OCI-LY1 (cell line): ENCODE data around the gene KIF22.
"Not testable (repeated sequence)": the region's sequence is repeated elsewhere in the genome, so short reads cannot be mapped to it uniquely, and the experiment has no call there.

Experiments used
- H2AFZ ChIP-seq: fragments of 200-600 bp; sonication (generic), shearing (Covaris generic); 2 replicates; pipeline ENCODE4 v1.6.0; 2014; ENCODE audit warnings: antibody characterized with exemption, mild to moderate bottlenecking, low read length
- H3F3A ChIP-seq: fragments of 200-600 bp; sonication (generic), shearing (Covaris generic); 2 replicates; pipeline ENCODE4 v1.6.0; 2014; ENCODE audit warnings: mild to moderate bottlenecking, antibody characterized with exemption, low read length, moderate library complexity; ENCODE audit not compliant: insufficient read depth
- H3K27ac ChIP-seq: fragments of 200-600 bp; sonication (generic); 2 replicates; pipeline ENCODE4 v1.5.1; 2014; ENCODE audit warnings: low read length, mixed run types, mild to moderate bottlenecking, low read depth; ENCODE audit not compliant: poor library complexity, severe bottlenecking
- H3K27me3 ChIP-seq: fragments of 200-600 bp; sonication (generic); 2 replicates; pipeline ENCODE4 v1.6.0; 2014; ENCODE audit warnings: antibody characterized with exemption, mild to moderate bottlenecking, low read length, moderate library complexity; ENCODE audit not compliant: insufficient read depth
- H3K36me3 ChIP-seq: fragments of 200-600 bp; sonication (generic); 2 replicates; pipeline ENCODE4 v1.6.1; 2014; ENCODE audit warnings: mild to moderate bottlenecking, antibody characterized with exemption, low read length, moderate library complexity, mixed read lengths; ENCODE audit not compliant: insufficient read depth
- H3K4me1 ChIP-seq: fragments of 200-600 bp; sonication (generic); 2 replicates; pipeline ENCODE4 v1.5.1; 2014; ENCODE audit warnings: mild to moderate bottlenecking, low read length, moderate library complexity; ENCODE audit not compliant: insufficient read depth, severe bottlenecking
- H3K4me2 ChIP-seq: fragments of 200-600 bp; sonication (generic), shearing (Covaris generic); 2 replicates; pipeline ENCODE4 v1.6.1; 2014; ENCODE audit warnings: low read length
- H3K4me3 ChIP-seq: fragments of 200-600 bp; sonication (generic); 2 replicates; pipeline ENCODE4 v1.5.1; 2014; ENCODE audit warnings: low read length, low read depth, mild to moderate bottlenecking, mixed read lengths; ENCODE audit not compliant: poor library complexity, severe bottlenecking
- H3K79me2 ChIP-seq: fragments of 200-600 bp; shearing (Covaris generic); 2 replicates; pipeline ENCODE4 v1.6.1; 2016; ENCODE audit warnings: mixed run types, low read length, mixed read lengths; ENCODE audit not compliant: insufficient read depth
- H3K9ac ChIP-seq: fragments of 200-600 bp; sonication (generic), shearing (Covaris generic); 2 replicates; pipeline ENCODE4 v1.6.1; 2014; ENCODE audit warnings: mild to moderate bottlenecking, low read length, mixed read lengths
- H3K9me2 ChIP-seq: fragments of 200-600 bp; sonication (generic), shearing (Covaris generic); 2 replicates; pipeline ENCODE4 v1.6.1; 2014; ENCODE audit warnings: low read depth, mild to moderate bottlenecking, low read length, mixed read lengths
- H3K9me3 ChIP-seq: fragments of 200-600 bp; shearing (Covaris generic); 2 replicates; pipeline ENCODE4 v1.6.1; 2014; ENCODE audit warnings: low read length, mixed read lengths
- H4K20me1 ChIP-seq: fragments of 200-600 bp; sonication (generic), shearing (Covaris generic); 2 replicates; pipeline ENCODE4 v1.6.0; 2016; ENCODE audit warnings: mild to moderate bottlenecking, low read length; ENCODE audit not compliant: insufficient read depth
- EZH2 ChIP-seq: fragments of 200-600 bp; sonication (generic), shearing (Covaris generic); IDR thresholded peaks from 2 replicates; pipeline ENCODE4 v1.8.0; 2017; ENCODE audit warnings: borderline replicate concordance, mixed run types, mild to moderate bottlenecking, antibody characterized with exemption, low read length, moderate library complexity, mixed read lengths
- TF ChIP-seq, protein P1 (sequence below): fragments of 200-600 bp; sonication (generic), shearing (Covaris generic); IDR thresholded peaks from 2 replicates; pipeline ENCODE4 v1.5.1; 2017; ENCODE audit warnings: mild to moderate bottlenecking, antibody characterized with exemption, low read length, moderate library complexity, mixed read lengths

Gene KIF22

DNA sequence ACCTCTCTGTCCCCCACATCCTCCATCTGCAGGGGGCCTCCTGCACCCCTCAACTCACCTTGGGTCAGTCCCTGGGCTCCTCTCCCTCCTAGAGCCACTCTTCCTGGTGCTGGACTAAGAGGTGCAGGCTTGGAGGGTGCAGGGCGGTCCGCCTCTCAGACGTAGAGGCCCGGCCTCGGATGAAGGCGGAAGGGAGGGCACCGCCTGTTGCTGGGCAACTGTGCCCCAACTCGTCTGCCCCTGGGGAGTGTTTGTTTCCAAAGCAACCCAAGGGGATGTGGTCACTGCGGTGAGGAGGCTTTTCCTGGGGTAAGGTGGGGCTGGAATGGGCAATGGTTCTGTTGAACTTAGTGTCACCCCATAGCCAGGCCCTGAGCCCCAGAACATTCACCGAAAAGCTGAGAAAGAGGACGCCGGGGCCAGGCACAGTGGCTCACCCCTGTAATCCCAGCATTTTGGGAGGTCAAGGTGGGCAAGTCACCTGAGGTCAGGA, 44.7 kb upstream of the KIF22 start, which contains the start of gene C16orf54:
Gene C16orf54 (minus strand): TSS at position 138 of the 493 bp plus-strand sequence. CDS start 1,039 bp downstream, outside the sequence.
- peaks cover 9% of the 10 kb centered on the region for H3K4me1 ChIP-seq
- H3K9me3 ChIP-seq: no peaks in the 10 kb centered on the region
- H3F3A ChIP-seq: no peaks in the 10 kb centered on the region
- H3K36me3 ChIP-seq: no peaks in the 10 kb centered on the region; the same call in 1 of the 2 replicates
- no peaks in the 10 kb centered on the region; the same call in 1 of the 2 replicates for H3K27me3 ChIP-seq
- H3K27ac ChIP-seq: no peak within 1 kb of the TSS
- H3K4me2 ChIP-seq: peak within 1 kb of the TSS; percentile 43
- peak within 1 kb of the TSS; percentile 13; the same call in 1 of the 2 replicates for H3K9ac ChIP-seq
- TF ChIP-seq, protein P1, sequence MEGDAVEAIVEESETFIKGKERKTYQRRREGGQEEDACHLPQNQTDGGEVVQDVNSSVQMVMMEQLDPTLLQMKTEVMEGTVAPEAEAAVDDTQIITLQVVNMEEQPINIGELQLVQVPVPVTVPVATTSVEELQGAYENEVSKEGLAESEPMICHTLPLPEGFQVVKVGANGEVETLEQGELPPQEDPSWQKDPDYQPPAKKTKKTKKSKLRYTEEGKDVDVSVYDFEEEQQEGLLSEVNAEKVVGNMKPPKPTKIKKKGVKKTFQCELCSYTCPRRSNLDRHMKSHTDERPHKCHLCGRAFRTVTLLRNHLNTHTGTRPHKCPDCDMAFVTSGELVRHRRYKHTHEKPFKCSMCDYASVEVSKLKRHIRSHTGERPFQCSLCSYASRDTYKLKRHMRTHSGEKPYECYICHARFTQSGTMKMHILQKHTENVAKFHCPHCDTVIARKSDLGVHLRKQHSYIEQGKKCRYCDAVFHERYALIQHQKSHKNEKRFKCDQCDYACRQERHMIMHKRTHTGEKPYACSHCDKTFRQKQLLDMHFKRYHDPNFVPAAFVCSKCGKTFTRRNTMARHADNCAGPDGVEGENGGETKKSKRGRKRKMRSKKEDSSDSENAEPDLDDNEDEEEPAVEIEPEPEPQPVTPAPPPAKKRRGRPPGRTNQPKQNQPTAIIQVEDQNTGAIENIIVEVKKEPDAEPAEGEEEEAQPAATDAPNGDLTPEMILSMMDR: no peak
- no peak for TF ChIP-seq EZH2
- no peaks in the 10 kb centered on the region for H4K20me1 ChIP-seq
- H3K79me2 ChIP-seq: no peaks in the 10 kb centered on the region
- H3K4me3 ChIP-seq: peak within 1 kb of the TSS; percentile 36
- no peaks in the 10 kb centered on the region for H3K9me2 ChIP-seq
- no peak within 1 kb of the TSS for H2AFZ ChIP-seq

DNA sequence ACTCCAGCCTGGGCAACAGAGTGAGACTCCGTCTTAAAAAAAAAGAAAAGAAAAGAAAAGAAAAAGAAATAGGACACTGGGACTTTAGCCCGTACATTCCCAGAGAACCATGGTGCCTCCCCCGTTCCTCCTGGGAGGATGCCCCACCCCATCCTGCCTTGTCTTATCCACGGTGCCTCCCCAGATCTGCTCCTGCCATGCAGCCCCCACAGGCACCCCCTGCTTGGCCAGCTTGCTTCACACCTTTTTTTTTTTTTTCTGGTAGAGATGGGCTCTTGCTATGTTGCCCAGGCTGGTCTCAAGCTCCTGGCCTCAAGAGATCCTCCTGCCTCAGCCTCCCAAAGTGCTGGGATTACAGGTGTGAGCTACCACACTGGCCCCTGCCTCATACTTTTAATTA, 44.0 kb upstream of the KIF22 start:
- H3K79me2 ChIP-seq, H3F3A ChIP-seq, H3K27ac ChIP-seq, H3K4me1 ChIP-seq, H2AFZ ChIP-seq, H3K9me2 ChIP-seq, H3K9me3 ChIP-seq, H3K4me2 ChIP-seq, H3K4me3 ChIP-seq, H3K9ac ChIP-seq, H3K36me3 ChIP-seq, H4K20me1 ChIP-seq, H3K27me3 ChIP-seq: not testable (repeated sequence)

DNA sequence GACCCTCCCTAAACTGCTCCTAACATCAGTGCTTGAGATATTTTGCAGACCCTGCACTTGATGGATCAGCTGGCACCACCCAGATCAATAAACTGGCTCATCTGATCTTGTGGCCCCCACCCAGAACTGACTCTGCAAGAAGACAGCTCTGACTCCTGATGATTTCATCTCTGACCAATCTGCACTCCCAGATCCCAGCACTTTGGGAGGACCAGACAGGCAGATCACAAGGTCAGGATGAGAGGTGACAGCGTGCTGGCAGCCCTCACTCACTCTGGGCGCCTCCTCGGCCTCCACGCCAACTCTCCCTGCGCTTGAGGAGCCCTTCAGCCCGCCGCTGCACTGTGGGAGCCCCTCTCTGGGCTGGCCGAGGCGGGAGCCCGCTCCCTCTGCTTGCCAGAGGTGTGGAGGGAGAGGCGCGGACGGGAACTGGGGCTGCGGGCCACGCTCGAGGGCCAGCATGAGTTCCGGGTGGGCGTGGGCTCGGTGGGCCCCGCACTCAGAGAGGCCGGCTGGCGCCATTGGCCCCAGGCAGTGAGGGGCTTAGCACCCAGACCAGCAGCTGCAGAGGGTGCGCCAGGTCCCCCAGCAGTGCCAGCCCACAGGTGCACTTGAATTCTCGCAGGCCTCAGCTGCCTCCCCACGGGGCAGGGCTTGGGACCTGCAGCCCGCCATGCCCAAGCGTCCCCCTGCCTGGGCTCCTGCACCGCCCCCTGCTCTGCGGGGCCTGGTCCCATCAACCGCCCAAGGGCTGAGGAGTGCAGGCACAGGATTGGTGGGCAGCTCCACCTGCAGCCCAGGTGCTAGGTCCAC, 42.4 kb upstream of the KIF22 start:
- no peak overlapping the region for H3K4me2 ChIP-seq

DNA sequence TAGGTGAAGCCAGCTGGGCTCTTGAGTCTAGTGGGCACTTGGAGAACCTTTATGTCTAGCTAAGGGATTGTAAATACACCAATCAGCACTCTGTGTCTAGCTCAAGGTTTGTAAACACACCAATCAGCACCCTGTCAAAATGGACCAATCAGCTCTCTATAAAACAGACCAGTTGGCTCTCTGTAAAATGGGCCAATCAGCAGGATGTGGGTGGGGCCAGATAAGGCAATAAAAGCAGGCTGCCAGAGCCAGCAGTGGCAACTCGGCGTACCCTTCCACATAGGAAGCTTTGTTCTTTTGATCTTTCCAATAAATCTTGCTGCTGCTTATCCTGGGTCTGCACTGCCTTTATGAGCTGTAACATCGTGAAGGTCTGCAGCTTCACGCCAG, 41.8 kb upstream of the KIF22 start:
- H3K27me3 ChIP-seq, H3K9me2 ChIP-seq, H4K20me1 ChIP-seq, H3K4me3 ChIP-seq, H3K4me1 ChIP-seq, H3K9ac ChIP-seq, H3K4me2 ChIP-seq, H2AFZ ChIP-seq, H3K79me2 ChIP-seq, H3K27ac ChIP-seq, H3K9me3 ChIP-seq, H3F3A ChIP-seq, H3K36me3 ChIP-seq: not testable (repeated sequence)

More for the DNA sequence above, 42.4 kb upstream of the KIF22 start:
- Histone ChIP-seq H3K27ac (no peak overlapping the region), H3F3A (no peaks in the 10 kb centered on the region), H2AFZ (no peak overlapping the region), H3K27me3 (no peaks in the 10 kb centered on the region; the same call in 1 of the 2 replicates), H4K20me1 (no peaks in the 10 kb centered on the region), H3K4me3 (no peak overlapping the region), H3K79me2 (no peaks in the 10 kb centered on the region), H3K4me1 (peaks cover 9% of the 10 kb centered on the region), H3K9me2 (no peaks in the 10 kb centered on the region), H3K9me3 (no peaks in the 10 kb centered on the region), H3K36me3 (no peaks in the 10 kb centered on the region; the same call in 1 of the 2 replicates), H3K9ac (no peak overlapping the region)
- no peak for TF ChIP-seq EZH2
- TF ChIP-seq, protein P1: no peak
